Measurements from ENCODE around the gene ARL14EPL.

DNA sequence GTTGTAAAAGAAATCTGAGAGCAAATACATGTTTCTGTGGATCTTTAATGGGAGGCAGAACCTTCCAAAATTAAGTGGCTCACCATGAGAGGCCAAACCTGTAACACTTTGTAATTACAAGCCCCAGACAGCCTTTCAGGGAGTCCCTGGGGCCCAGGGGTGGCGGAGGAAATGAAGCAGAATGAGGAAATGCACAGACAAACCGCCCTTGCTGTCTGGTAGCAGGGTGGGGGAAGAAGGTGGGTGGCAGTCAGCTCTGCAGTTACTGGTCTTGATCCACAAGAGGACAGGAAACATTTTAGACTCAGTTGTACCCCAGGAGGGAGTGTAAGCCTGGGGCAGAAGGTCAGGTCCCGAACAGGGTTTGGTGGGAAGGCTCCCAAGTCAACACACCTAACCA, 6.5 kb downstream of the ARL14EPL start:
- TF ChIP-seq GATA3 (IDR thresholded peaks at IDR 0.05; ENCODE audit: low read depth, low read length) = no peak
- TF ChIP-seq GATA2 (IDR thresholded peaks at IDR 0.05; ENCODE audit: low read depth, low read length) = no peak

All from SH-SY5Y (cell line).